Prostate gland (tissue), 2 donors: ENCODE data around the gene RAB6A.

Source experiments
- CTCF ChIP-seq, 4 experiments: fragments of 200-600 bp in 2 of 4; fragments of 450-650 bp in 2 of 4; sonication (generic) in 2 of 4; IDR thresholded peaks; 1 replicate in 3 of 4; 2 replicates in 1 of 4; pipeline ENCODE4 v1.5.1; 2016 to 2019; ENCODE audit warnings: antibody characterized with exemption in 4 of 4, mild to moderate bottlenecking in 2 of 4, moderate library complexity in 2 of 4
- POLR2A ChIP-seq: fragments of 450-650 bp; IDR thresholded peaks from one replicate; pipeline ENCODE4 v1.6.1; 2016; ENCODE audit warnings: antibody characterized with exemption, mild to moderate bottlenecking
- POLR2AphosphoS5 ChIP-seq: sonication (generic); formaldehyde crosslinking; IDR thresholded peaks from one replicate; pipeline ENCODE4 v1.6.1; 2017; ENCODE audit warnings: antibody characterized with exemption

GRCh38 chr11:73716153-73717056 lies 44.5 kb downstream of the RAB6A start:
- TF ChIP-seq POLR2AphosphoS5 = no peak
- TF ChIP-seq CTCF (IDR thresholded peaks at IDR 0.05) = no peak
- no peak for TF ChIP-seq POLR2A
